HG02870 (cell line): ENCODE measurements around the gene NAV3.
"Not testable (repeated sequence)": the region's sequence is repeated elsewhere in the genome, so short reads cannot be mapped to it uniquely, and the experiment has no call there.

ENCODE experiments used
- ATAC-seq: cut with Tn5 transposase; IDR thresholded peaks from one replicate; pipeline ENCODE4 v1.9.1; 2021; ENCODE audit warnings: mild to moderate bottlenecking, moderate library complexity; ENCODE audit not compliant: unreplicated experiment

NAV3 gene

DNA sequence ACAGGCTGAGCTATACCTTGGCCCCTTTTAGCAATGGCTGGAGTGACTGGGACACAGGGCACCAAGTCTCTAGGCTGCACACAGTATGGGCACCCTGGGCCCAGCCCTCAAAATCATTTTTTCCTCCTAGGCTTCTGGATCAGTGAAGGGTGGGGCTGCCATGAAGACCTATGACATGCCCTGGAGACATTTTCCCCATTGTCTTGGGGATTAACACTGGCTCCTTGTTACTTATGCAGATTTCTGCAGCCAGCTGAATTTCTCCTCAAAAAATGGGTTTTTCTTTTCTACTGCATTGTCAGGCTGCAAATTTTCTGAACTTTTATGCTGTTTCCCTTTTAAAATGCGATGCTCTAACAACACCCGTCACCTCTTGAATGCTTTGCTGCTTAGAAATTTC, 272.1 kb downstream of the NAV3 start:
- not testable (repeated sequence) for ATAC-seq

GRCh38 chr12:78115889-78116288, 285.2 kb downstream of the NAV3 start:
- ATAC-seq, result no peak

GRCh38 chr12:78118036-78118435, 287.3 kb downstream of the NAV3 start:
- ATAC-seq, result no peak

DNA sequence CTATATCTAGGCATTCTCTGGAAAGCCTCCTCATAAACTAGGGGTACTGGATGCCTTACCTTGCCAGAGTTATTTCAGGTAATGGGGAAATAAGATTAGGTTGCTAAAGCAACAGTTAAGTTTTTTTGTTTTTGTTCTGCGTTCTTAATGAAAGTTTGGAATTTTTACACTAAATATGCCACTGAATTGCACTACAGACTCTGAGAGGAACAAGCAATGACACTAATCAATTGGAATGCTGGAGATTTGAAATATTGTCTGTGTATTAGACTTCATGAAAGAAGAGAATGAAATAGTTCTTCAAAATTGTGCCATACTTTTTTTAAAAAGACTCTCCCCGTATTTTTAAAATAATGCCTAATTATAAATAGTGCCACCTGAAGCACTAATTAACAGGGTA, 287.8 kb downstream of the NAV3 start:
- ATAC-seq, result no peak

- ATAC-seq, result no peak
Measured at GRCh38 chr12:78119351-78119918, 288.7 kb downstream of the NAV3 start.

DNA sequence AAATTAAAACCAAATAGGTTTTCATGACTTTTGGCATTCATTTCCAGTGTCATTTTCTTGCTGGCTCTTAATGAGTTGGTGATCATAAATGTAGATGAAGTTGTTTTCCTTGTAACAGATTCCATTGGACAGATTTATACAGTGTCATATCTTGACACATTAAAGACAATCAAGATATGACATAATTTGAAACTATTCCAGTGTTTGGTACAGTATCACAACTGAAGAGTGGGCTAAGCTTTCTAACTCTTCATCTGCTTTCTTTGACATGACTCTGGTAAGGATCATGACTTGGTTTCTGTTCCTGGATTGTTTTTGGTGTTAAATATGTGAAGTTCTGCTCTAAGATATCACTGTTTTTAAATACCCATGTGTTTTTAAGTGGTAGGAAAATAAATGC, 289.6 kb downstream of the NAV3 start:
- ATAC-seq, result no peak

DNA sequence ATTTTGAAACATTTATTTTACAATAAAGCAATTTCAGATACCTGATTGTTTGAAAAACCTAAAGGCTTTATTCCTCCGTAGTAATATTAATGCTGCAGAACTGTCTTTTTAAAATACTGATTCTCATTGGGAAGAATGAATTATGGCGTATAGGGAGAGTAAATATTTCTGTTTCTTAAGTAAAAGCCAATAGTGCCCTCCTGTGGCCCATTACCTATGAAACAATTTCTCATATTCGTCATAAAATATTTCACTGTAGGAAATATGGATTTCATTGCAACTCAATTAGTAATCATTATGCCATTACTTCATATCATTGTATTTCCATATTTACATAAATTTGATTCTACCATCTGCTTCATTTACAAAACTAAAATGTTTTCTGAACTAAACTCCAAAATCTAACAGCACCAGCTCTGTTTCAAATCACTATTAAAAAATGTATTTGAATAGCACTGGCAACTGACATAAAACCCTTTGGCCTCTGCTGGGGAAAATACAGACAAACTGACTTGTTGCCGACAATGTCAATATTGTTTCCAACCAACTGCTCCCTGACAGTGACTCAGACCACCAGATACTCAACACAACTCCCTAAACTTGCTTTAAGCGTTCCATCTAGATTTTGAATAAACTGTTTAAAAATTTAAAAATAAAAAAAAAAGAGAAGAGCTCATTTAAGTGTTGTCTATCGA, 290.3 kb downstream of the NAV3 start:
- ATAC-seq, result no peak

- ATAC-seq, result no peak
Measured at GRCh38 chr12:78121969-78122610, 291.4 kb downstream of the NAV3 start.

DNA sequence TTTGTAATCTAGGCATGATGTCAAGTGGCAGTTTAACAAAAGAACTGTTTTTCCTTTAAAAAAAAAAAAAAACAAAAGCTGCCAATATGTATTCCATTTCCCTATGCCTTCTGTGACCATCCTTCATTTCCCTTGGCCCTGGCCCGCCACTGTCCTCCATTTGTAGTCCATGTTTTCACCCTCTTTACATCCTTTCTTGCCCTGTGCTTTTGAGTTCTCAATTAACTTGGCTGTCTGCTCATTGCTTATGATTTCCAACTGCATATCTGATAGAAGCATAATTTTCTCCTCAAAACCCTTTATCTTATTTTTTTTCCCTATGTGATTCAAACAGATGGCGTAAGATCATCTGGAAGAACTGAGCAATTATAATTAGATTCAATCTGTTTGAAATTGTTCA, 297.5 kb downstream of the NAV3 start:
- ATAC-seq, result no peak

GRCh38 chr12:78143717-78144116, 313.0 kb downstream of the NAV3 start:
- ATAC-seq, result no peak

DNA sequence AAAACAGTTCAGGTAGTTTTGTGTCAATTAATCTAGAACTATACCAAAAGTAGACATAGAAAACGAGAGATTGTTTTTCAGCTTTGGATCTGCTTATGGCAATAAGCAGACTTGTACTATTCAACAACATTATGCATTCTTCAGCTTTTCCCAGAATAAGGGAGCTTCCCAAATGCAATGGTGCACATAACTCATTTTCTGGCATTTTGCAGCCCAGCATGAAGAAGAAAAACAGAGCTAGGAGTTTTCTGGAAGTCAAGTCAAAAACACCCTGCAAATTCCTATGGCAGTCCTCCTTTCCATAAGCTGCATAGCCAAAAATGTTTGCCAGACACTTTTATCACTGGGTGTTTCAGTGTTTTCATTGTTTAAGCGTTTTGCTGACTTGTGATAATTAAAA, 314.7 kb downstream of the NAV3 start:
- no peak for ATAC-seq

DNA sequence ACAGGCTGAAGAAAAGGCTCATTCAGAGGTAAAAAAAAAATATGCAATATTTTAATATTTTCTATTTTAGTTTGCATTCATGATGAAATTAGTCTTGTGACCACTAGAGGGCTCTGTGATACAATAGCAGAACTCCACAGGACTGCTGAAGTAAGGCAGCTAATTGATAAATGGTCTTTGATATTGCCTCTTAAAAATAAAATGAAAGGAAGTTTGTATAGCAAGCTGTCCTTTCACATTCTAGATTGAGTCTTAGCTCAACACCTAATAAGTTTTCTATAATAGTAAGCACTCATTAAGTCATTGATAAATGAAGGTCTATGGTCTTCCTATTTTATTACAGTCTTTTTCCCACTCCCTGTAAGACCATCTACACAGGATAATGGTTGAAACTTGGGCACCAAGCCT, 315.7 kb downstream of the NAV3 start:
- peak; percentile 63 for ATAC-seq

GRCh38 chr12:78149459-78149858, 318.8 kb downstream of the NAV3 start:
- no peak for ATAC-seq

GRCh38 chr12:78155546-78155945, 324.9 kb downstream of the NAV3 start:
- ATAC-seq, result no peak

- no peak for ATAC-seq
Measured at GRCh38 chr12:78156751-78157150, 326.1 kb downstream of the NAV3 start.

GRCh38 chr12:78157199-78157598, 326.5 kb downstream of the NAV3 start:
- ATAC-seq, result no peak

DNA sequence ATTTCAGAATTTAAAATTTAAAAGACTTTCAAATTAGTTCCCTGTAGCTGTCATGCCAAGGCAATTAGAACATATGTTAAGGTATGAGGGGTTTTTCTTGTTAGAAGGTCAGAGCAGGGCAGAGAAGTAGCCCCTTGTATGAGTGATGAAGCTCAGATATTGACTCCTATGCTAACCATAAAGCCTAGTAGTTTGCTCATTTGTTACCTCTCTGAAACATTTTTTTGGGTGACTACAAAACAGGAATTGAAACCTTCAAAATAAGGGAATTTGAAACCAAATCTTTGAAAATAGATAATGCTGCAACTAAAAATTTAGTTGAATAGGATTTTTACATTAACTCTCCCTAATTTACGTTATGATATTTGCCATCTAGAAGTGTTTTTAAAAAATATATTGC, 333.5 kb downstream of the NAV3 start:
- ATAC-seq, result no peak

DNA sequence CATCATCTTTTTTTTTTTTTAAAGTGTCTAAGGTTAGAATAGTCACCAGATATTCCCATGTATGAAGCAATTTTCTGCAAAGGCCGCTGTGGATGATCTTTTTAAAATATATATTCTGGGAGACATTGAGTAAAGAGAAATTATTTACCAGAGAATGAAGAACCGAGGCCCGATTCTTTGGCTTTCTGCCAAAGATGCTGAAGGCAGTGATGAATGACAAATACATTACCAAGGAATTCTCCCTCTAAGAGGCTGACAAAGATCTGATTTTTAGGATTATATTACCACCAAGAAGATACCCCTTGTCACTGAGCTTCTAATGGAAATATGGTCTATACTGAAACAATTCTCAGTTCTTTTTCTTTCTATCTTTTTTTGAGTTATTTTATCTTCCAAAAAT, 336.8 kb downstream of the NAV3 start:
- no peak for ATAC-seq

DNA sequence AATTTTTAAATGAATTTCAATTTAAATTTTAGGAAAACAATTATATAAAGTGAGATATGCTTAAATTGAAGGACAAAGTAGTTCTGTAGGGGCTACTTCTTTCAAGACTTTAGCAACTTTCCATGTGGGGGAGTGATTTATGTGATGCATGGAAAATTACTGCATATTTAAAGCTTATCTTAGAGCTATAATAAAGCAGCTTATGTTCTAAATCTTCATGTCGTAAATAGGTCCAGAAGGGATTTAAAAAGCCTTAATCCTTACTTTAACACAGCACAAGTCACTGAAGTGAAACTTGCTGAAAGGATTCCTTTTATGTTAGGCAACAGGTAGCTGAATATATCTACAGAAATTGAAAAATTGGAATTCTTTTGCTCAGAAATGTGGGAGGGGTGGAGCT, 340.4 kb downstream of the NAV3 start:
- ATAC-seq, result no peak

DNA sequence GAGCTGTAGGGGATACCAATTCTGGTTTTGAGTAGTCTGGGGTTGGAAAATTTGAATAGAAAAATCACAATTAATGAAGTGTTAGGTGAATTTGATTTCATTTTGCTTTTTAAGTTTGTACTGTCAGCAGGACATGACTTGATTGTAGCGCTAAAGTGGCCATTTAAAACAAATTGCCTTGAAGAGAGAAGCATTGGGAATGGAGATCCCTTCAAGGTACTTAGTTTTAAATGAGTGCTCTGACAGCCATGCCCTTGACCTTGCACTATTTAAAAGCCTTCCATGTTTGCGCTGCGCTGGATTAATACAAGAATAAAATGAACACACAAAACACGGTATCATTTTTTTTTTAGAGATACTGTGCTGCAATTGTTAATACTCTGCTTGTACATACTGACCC, 345.9 kb downstream of the NAV3 start:
- ATAC-seq, result no peak

DNA sequence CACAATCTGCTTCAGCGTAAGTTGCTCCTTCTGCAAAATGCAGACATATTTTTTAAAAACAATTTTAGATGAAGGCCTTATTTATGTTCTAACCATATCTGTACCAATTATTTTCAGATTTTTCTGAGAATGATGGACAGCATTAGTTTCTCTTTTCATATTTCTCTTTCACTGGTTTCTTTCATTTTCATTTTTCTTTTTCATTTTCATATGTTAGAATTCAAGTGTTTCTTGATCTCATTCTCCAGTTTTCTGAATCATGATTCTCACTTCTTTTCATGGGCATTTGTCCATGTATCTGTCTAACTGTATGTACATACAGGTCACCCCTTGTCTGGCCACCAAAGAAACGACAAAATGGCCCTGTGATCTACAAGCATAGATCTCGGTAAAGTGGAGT, 346.6 kb downstream of the NAV3 start:
- no peak for ATAC-seq

DNA sequence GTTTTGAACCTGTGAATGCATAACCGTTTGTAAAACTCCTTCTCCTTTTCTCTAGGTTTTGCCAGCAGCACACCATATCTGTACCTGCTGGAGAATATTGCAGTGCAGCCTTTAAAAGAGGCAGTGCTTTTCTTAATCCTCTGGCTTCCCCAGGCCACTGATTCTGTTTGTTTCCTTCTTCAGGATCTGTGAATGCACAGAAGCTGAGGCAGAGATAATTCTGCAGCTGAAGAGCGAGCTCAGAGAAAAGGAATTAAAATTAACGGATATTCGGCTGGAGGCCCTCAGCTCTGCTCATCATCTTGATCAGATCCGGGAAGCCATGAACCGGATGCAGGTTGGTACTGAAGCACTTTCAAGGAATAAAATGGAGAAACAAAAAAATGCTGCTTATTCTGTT, 348.7 kb downstream of the NAV3 start:
- no peak for ATAC-seq
